IMR-90 (cell line): ENCODE measurements around the gene SLC19A2. TPM values are rescaled to one million over a fixed set of nuclear protein-coding genes. Genes with fewer than 3 reads are reported as not detected.

Source experiments
- ATAC-seq: fragments of 200-7000 bp; cut with Tn5 transposase; 2 replicates; pipeline ENCODE4 v1.9.1; 2020; ENCODE audit warnings: low read depth, mild to moderate bottlenecking, moderate library complexity
- Bru-seq: library from RNA; stranded (reverse); fragments of 400-500 nt; gene quantifications from one replicate; lab custom pipeline; 2021; lab: Mats Ljungman, UMichigan
- BruChase-seq, 2 experiments: library from RNA; stranded (reverse); fragments of 400-500 nt; gene quantifications; one replicate each; lab custom pipeline; 2021; lab: Mats Ljungman, UMichigan
- BruUV-seq: library from RNA; stranded (reverse); fragments of 400-500 nt; replicated peaks from 2 replicates; lab custom pipeline; 2021; lab: Mats Ljungman, UMichigan
- CTCF ChIA-PET: fragments of 300-600 bp; formaldehyde crosslinking; extraction: SDS; loops from one replicate; lab custom pipeline; 2021; ENCODE audit warnings: antibody characterized with exemption; lab: Yijun Ruan, JAX
- POLR2A ChIA-PET: fragments of 300-600 bp; sonication (Branson Sonifier 250); formaldehyde crosslinking; loops from one replicate; lab custom pipeline; 2022; ENCODE audit warnings: antibody characterized with exemption; ENCODE audit not compliant: unreplicated experiment; lab: Charles Lee
- DNase-seq: peaks from one replicate; pipeline ENCODE4 v3.0.0; 2013
- H2AFZ ChIP-seq: replicated peaks from 2 replicates; pipeline ENCODE3; 2013; ENCODE audit warnings: low read length, mild to moderate bottlenecking; ENCODE audit not compliant: poor library complexity
- H2AK5ac ChIP-seq: 2 replicates; pipeline ENCODE4 v1.6.1; 2013; ENCODE audit warnings: low read depth, low read length, inconsistent platforms
- H2AK9ac ChIP-seq: replicated peaks from 2 replicates; pipeline ENCODE3; 2013; ENCODE audit warnings: mild to moderate bottlenecking, low read depth, low read length, moderate library complexity; ENCODE audit not compliant: poor library complexity
- H2BK120ac ChIP-seq: 2 replicates; pipeline ENCODE4 v1.6.1; 2013; ENCODE audit warnings: low read depth, low read length, inconsistent platforms
- H2BK15ac ChIP-seq: 3 replicates; pipeline ENCODE4 v1.6.1; 2013; ENCODE audit warnings: low read depth, low read length, inconsistent platforms
- H2BK20ac ChIP-seq: 2 replicates; pipeline ENCODE4 v1.6.1; 2013; ENCODE audit warnings: low read depth, mild to moderate bottlenecking, inconsistent platforms, low read length, moderate library complexity
- H2BK5ac ChIP-seq: 2 replicates; pipeline ENCODE4 v1.6.1; 2013; ENCODE audit warnings: mild to moderate bottlenecking, low read depth, low read length, inconsistent platforms; ENCODE audit not compliant: poor library complexity, severe bottlenecking
- H3K14ac ChIP-seq: replicated peaks from 2 replicates; pipeline ENCODE4 v1.6.1; 2013; ENCODE audit warnings: low read depth, low read length, inconsistent platforms
- H3K18ac ChIP-seq: 2 replicates; pipeline ENCODE4 v1.6.1; 2013; ENCODE audit warnings: low read depth, low read length, control low read depth
- H3K23ac ChIP-seq: 2 replicates; pipeline ENCODE4 v1.6.1; 2013; ENCODE audit warnings: low read depth, low read length, inconsistent platforms
- H3K27ac ChIP-seq: 2 replicates; pipeline ENCODE4 v1.5.1; 2013; ENCODE audit warnings: mild to moderate bottlenecking, control low read depth, low read length; ENCODE audit not compliant: insufficient read depth
- H3K27me3 ChIP-seq: 2 replicates; pipeline ENCODE4 v1.6.1; 2013; ENCODE audit warnings: low read length; ENCODE audit not compliant: control insufficient read depth, insufficient read depth
- H3K36me3 ChIP-seq: 2 replicates; pipeline ENCODE4 v1.6.1; 2013; ENCODE audit warnings: low read length, mixed read lengths; ENCODE audit not compliant: control insufficient read depth, insufficient read depth
- H3K4ac ChIP-seq: 2 replicates; pipeline ENCODE4 v1.6.1; 2013; ENCODE audit warnings: low read depth, low read length, inconsistent platforms
- H3K4me1 ChIP-seq: 2 replicates; pipeline ENCODE4 v1.6.1; 2013; ENCODE audit warnings: low read length, mixed read lengths; ENCODE audit not compliant: control insufficient read depth, insufficient read depth
- H3K4me2 ChIP-seq: 2 replicates; pipeline ENCODE4 v1.6.1; 2013; ENCODE audit warnings: low read depth, mild to moderate bottlenecking, control low read depth, low read length, moderate library complexity
- H3K4me3 ChIP-seq: 2 replicates; pipeline ENCODE4 v1.5.1; 2013; ENCODE audit warnings: low read depth, mild to moderate bottlenecking, control low read depth, low read length, moderate library complexity; ENCODE audit not compliant: insufficient read depth
- H3K56ac ChIP-seq: 2 replicates; pipeline ENCODE4 v1.6.1; 2013; ENCODE audit warnings: low read length, inconsistent platforms; ENCODE audit not compliant: insufficient read depth; ENCODE audit errors: extremely low read depth
- H3K79me1 ChIP-seq, 2 experiments: 2 replicates each; pipeline ENCODE4 v1.6.1; 2013; ENCODE audit warnings: low read length in 2 of 2, inconsistent platforms in 1 of 2, low read depth in 1 of 2
- H3K9ac ChIP-seq: 2 replicates; pipeline ENCODE4 v1.6.1; 2013; ENCODE audit warnings: low read depth, low read length, control low read depth
- H3K9me1 ChIP-seq: 2 replicates; pipeline ENCODE4 v1.6.1; 2013; ENCODE audit warnings: low read length, inconsistent platforms; ENCODE audit not compliant: insufficient read depth
- H3K9me3 ChIP-seq: 2 replicates; pipeline ENCODE4 v1.6.1; 2013; ENCODE audit warnings: low read length; ENCODE audit not compliant: control insufficient read depth, insufficient read depth
- H4K20me1 ChIP-seq: 2 replicates; pipeline ENCODE4 v1.6.1; 2013; ENCODE audit warnings: low read length, inconsistent platforms; ENCODE audit not compliant: insufficient read depth
- H4K5ac ChIP-seq: 2 replicates; pipeline ENCODE4 v1.6.1; 2013; ENCODE audit warnings: mild to moderate bottlenecking, low read depth, low read length, control low read depth
- H4K8ac ChIP-seq, 2 experiments: 2 replicates each; pipeline ENCODE4 v1.6.1; 2013; ENCODE audit warnings: low read depth in 2 of 2, low read length in 2 of 2, control low read depth in 1 of 2, inconsistent platforms in 1 of 2
- H4K91ac ChIP-seq: 2 replicates; pipeline ENCODE4 v1.6.1; 2013; ENCODE audit warnings: low read depth, low read length, inconsistent platforms; ENCODE audit not compliant: insufficient read depth
- CEBPB ChIP-seq: IDR thresholded peaks from 2 replicates; pipeline ENCODE4 v1.6.1; 2012; ENCODE audit warnings: low read depth, low read length, improper control_type of control experiment
- CHD1 ChIP-seq: IDR thresholded peaks from 2 replicates; pipeline ENCODE4 v1.6.1; 2012; ENCODE audit warnings: low read depth, low read length, improper control_type of control experiment
- CTCF ChIP-seq: conservative IDR thresholded peaks from 2 replicates; pipeline ENCODE4 v1.5.1; 2012; ENCODE audit warnings: mild to moderate bottlenecking, low read depth, low read length, improper control_type of control experiment
- MAZ ChIP-seq: IDR thresholded peaks from 2 replicates; pipeline ENCODE4 v1.6.1; 2012; ENCODE audit warnings: low read depth, mild to moderate bottlenecking, low read length, improper control_type of control experiment, moderate library complexity, borderline replicate concordance
- MXI1 ChIP-seq: IDR thresholded peaks from 2 replicates; pipeline ENCODE4 v1.6.1; 2012; ENCODE audit warnings: low read depth, mild to moderate bottlenecking, low read length, moderate library complexity, borderline replicate concordance
- NFE2L2 ChIP-seq: fragments of 150-350 bp; IDR thresholded peaks from 2 replicates; pipeline ENCODE4 v1.6.1; 2016; ENCODE audit warnings: low read depth, mild to moderate bottlenecking, low read length
- POLR2A ChIP-seq: IDR thresholded peaks from 2 replicates; pipeline ENCODE4 v1.6.1; 2012; ENCODE audit warnings: mild to moderate bottlenecking, low read depth, low read length
- RAD21 ChIP-seq: IDR thresholded peaks from 2 replicates; pipeline ENCODE4 v1.6.1; 2012; ENCODE audit warnings: low read length, improper control_type of control experiment
- RCOR1 ChIP-seq: IDR thresholded peaks from 2 replicates; pipeline ENCODE4 v1.6.1; 2012; ENCODE audit warnings: mild to moderate bottlenecking, low read length, improper control_type of control experiment; ENCODE audit not compliant: insufficient replicate concordance
- SMC3 ChIP-seq: fragments of 150-350 bp; IDR thresholded peaks from 2 replicates; pipeline ENCODE4 v1.6.1; 2016; ENCODE audit warnings: low read depth, mild to moderate bottlenecking, antibody characterized with exemption, low read length, moderate library complexity
- USF2 ChIP-seq: fragments of 150-350 bp; IDR thresholded peaks from 2 replicates; pipeline ENCODE4 v1.6.1; 2017; ENCODE audit warnings: mild to moderate bottlenecking, antibody characterized with exemption, low read length, low read depth
- WGBS, 2 experiments: methylation state at CpG; one replicate each; pipeline versions ENCODE4 v1.1.5 to v1.1.7; 2013; ENCODE audit warnings: missing lambda C conversion rate in 2 of 2; ENCODE audit not compliant: insufficient read length in 1 of 2; ENCODE audit errors: extremely low coverage in 2 of 2; 5-methylcytosine and 5-hydroxymethylcytosine counted together
- dilution Hi-C: fragments of 300-500 bp; cut with HindIII; formaldehyde crosslinking; loops from one replicate; pipeline ENCODE4 v1.14.3; 2018; ENCODE audit warnings: low sequenced_read_pairs; ENCODE audit not compliant: unreplicated experiment
- in situ Hi-C: fragments of 300-500 bp; cut with MboI; formaldehyde crosslinking; loops from 3 replicates; pipeline ENCODE4 v1.14.3; 2019; ENCODE audit warnings: low sequenced_read_pairs, inconsistent platforms, mixed read lengths
- intact Hi-C: fragments of 100-400 bp; cut with micrococcal nuclease; formaldehyde crosslinking; loops from 2 replicates; pipeline ENCODE4 v1.10.0; 2022
- long read RNA-seq: library from polyadenylated mRNA; unstranded; transcript quantifications from one replicate; pipeline ENCODE4 v2.0.0, GENCODE V29; 2021; ENCODE audit not compliant: unreplicated experiment
- polyA plus RNA-seq, 3 experiments: library from polyadenylated mRNA; depleted of rRNA; stranded (reverse); fragments of >200 nt; gene quantifications; 2 replicates each; pipeline ENCODE4 v1.2.3, GENCODE V29; 2012; ENCODE audit warnings: low replicate concordance in 1 of 3
- total RNA-seq: library from RNA; depleted of rRNA; stranded (reverse); fragments of >200 nt; gene quantifications from 2 replicates; pipeline ENCODE4 v1.2.3, GENCODE V29; 2012; rRNA removed

Gene SLC19A2
- total RNA-seq (5.2 and 6.9 TPM in 2 replicates), polyA plus RNA-seq (2012; rRNA removed) (3.2 and 3.6 TPM in 2 replicates), Bru-seq, nascent RNA (percentile 81 among the genes with signal in this experiment), BruChase-seq, experiment 1, labeled RNA remaining after a 6-hour chase (percentile 54 among the genes with signal in this experiment), BruChase-seq, experiment 2, labeled RNA remaining after a 2-hour chase (percentile 70 among the genes with signal in this experiment)
- polyA plus RNA-seq (2012; cell fraction: cytosol; rRNA removed), result 1.8 TPM in 2 replicates
- 3.1 and 11.2 TPM in 2 replicates for polyA plus RNA-seq (2012; cell fraction: nucleus; rRNA removed; ENCODE audit: low replicate concordance)
- long read RNA-seq, transcript SLC19A2-201 (6 exons, 3,671 nt), result major isoform, 5 of 12 reads
- long read RNA-seq, partial matches to known transcripts, result 6 of 12 reads
- long read RNA-seq, other reads (novel, unspliced or antisense), result 1 of 12 reads

DNA sequence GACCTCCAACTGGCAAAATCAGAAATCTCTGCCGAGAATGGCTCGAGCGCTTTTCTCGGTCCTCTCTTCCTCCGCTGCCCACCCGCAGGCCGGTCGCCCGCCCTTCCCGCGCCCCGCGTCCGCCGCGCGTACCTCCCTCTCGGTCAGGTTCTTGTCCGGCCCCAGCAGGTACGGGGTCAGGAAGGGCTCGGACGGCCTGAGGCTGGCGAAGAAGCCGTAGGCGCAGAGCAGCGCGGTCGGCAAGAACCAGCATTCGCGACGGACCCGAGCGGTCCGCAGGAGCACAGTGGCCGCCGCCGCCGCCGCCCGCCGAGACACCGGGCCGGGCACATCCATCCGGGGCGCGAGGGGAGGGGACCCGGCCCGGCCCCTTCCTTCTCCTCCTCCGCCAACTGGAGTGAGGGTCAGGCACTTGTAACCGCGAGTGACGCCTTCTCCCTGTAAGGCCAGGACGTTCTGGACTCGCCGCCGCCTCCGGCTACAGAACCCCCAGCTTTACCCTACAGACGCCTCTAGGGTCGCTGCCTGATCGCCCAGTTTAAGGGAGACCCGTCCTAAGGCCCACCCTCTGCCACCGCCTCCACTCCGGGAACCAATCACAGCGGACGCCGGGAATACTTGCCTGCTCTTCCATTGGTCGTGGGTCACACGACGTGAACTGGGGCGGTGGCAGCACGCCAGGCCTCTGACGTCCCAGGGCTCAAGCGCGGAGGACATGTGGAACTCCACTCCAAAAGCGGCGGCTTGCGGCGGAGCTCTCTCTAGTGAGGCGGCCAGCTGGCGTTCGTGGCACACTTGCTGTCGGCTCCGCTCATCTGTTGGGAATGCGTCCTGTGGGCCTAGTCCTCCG, at the start of gene SLC19A2:
Gene SLC19A2 (minus strand): TSS at position 514 of the 850 bp plus-strand sequence. CDS start 178 bp downstream, at position 336.
- H3K27me3 ChIP-seq, result no peaks in the 10 kb centered on the region
- ATAC-seq, result peak; percentile 98
- H4K5ac ChIP-seq, result peak within 1 kb of the TSS; percentile 5
- peak within 1 kb of the TSS; percentile 80 for H3K23ac ChIP-seq
- WGBS, 2 experiments, result 0% methylated on average over 22 of the region's 85 CpGs; no CpG with 5 or more reads in 1 of the 2 experiments
- peak within 1 kb of the TSS; percentile 93 for H2AFZ ChIP-seq
- CTCF ChIA-PET, result interaction anchor here (0.7 to 0.9 kb wide), 3 partner anchors 10 to 158 kb away, joined by 3 to 4 read pairs (median 3); no protein-coding TSS in a partner anchor
- peak; percentile 99 for DNase-seq
- H3K79me1 ChIP-seq, result peaks cover 9 to 21% of the 10 kb centered on the region in 2 experiments; a peak in 3 of 4 replicates
- peak within 1 kb of the TSS; percentile 70 for H3K9ac ChIP-seq
- dilution Hi-C loops, result no loop called here
- peak within 1 kb of the TSS; percentile 97 for H3K4me2 ChIP-seq
- intact Hi-C loops, result loop anchor here (1.0 to 10.0 kb wide), 5 partner anchors 26 to 319 kb away; partner anchors contain the start of gene NME7
- in situ Hi-C loops, result loop anchor here (10.0 kb wide), 1 partner anchor 371 kb away; no protein-coding TSS in a partner anchor
- H3K36me3 ChIP-seq, result no peaks in the 10 kb centered on the region
- H2BK5ac ChIP-seq, result peak within 1 kb of the TSS; percentile 68
- H4K8ac ChIP-seq, result peak within 1 kb of the TSS; percentile 10 to 76; a peak in 2 of 4 replicates
- H4K20me1 ChIP-seq, result no peaks in the 10 kb centered on the region
- peaks cover 5% of the 10 kb centered on the region for H3K4me1 ChIP-seq
- peak within 1 kb of the TSS; percentile 66 for H3K14ac ChIP-seq
- peak within 1 kb of the TSS; percentile 87; the same call in 1 of the 2 replicates for H3K56ac ChIP-seq
- POLR2A ChIA-PET, result interaction anchor here (0.5 kb wide), 1 partner anchor 375 kb away, joined by 4 read pairs; no protein-coding TSS in a partner anchor
- peak within 1 kb of the TSS; percentile 59; the same call in 2 of the 3 replicates for H2BK15ac ChIP-seq
- H2AK9ac ChIP-seq, result peak within 1 kb of the TSS; percentile 39
- peak within 1 kb of the TSS; percentile 79 for H3K27ac ChIP-seq
- BruUV-seq, result no TSS peak
- peak within 1 kb of the TSS; percentile 75 for H3K4me3 ChIP-seq
- H2AK5ac ChIP-seq, result no peak within 1 kb of the TSS
- peak within 1 kb of the TSS; percentile 55 for H3K18ac ChIP-seq
- peak within 1 kb of the TSS; percentile 82 for H2BK120ac ChIP-seq
- peak within 1 kb of the TSS; percentile 79 for H3K4ac ChIP-seq
- peak within 1 kb of the TSS; percentile 35; the same call in 1 of the 2 replicates for H4K91ac ChIP-seq
- no peaks in the 10 kb centered on the region for H3K9me3 ChIP-seq
- peak within 1 kb of the TSS; percentile 45; the same call in 1 of the 2 replicates for H2BK20ac ChIP-seq
- 0 out of 2 replicates have a peak, but pooled peaks cover 4% of the 10 kb centered on the region for H3K9me1 ChIP-seq
- TF ChIP-seq USF2 (peak; percentile 72), MXI1 (peak; percentile 84; the same call in 1 of the 2 replicates), CHD1 (no peak), CEBPB (no peak), CTCF (peak; percentile 40), RAD21 (no peak; the same call in 1 of the 2 replicates), MAZ (peak; percentile 13; the same call in 1 of the 2 replicates), POLR2A (peak; percentile 99), NFE2L2 (peak; percentile 11; the same call in 1 of the 2 replicates), RCOR1 (peak; percentile 88), SMC3 (no peak)
